Ascending aorta (tissue), 2 donors: Measurements from ENCODE around the gene TMEM167B. TPM values are rescaled to one million over a fixed set of nuclear protein-coding genes. Genes with fewer than 3 reads are reported as not detected.

Experiments
- DNase-seq, 2 donors: peaks; one replicate each; pipeline ENCODE4 v3.0.0-alpha.2; 2019; ENCODE audit warnings: low spot score in 2 of 2
- H3K27ac ChIP-seq, 2 donors: fragments of 200-600 bp; sonication (generic); one replicate each; pipeline ENCODE4 v1.5.1; 2016 to 2017; ENCODE audit warnings: mild to moderate bottlenecking in 1 of 2
- H3K27me3 ChIP-seq: fragments of 200-600 bp; sonication (generic); one replicate; pipeline ENCODE4 v1.5.1; 2017
- H3K36me3 ChIP-seq, 2 donors: fragments of 200-600 bp; sonication (generic); one replicate each; pipeline ENCODE4 v1.5.1; 2016
- H3K4me1 ChIP-seq, 2 donors: fragments of 200-600 bp; sonication (generic); one replicate each; pipeline ENCODE4 v1.5.1; 2016 to 2017; ENCODE audit warnings: mild to moderate bottlenecking in 1 of 2
- H3K4me3 ChIP-seq, 2 donors: fragments of 200-600 bp; sonication (generic); one replicate each; pipeline ENCODE4 v1.5.1; 2016 to 2017; ENCODE audit warnings: mild to moderate bottlenecking in 1 of 2
- H3K9me3 ChIP-seq, 2 donors: fragments of 200-600 bp; sonication (generic); one replicate each; pipeline ENCODE4 v1.5.1; 2016
- CTCF ChIP-seq, 3 experiments: fragments of 200-600 bp in 2 of 3; fragments of 450-650 bp in 1 of 3; sonication (generic) in 2 of 3; IDR thresholded peaks; one replicate each; pipeline ENCODE4 v1.5.1; 2016 to 2019; ENCODE audit warnings: antibody characterized with exemption in 3 of 3, mild to moderate bottlenecking in 1 of 3, moderate library complexity in 1 of 3
- intact Hi-C: fragments of 100-400 bp; cut with DNase I; formaldehyde crosslinking; loops from one replicate; pipeline ENCODE4 v1.15.1; 2023
- total RNA-seq: library from RNA; depleted of rRNA; stranded (reverse); fragments of >200 nt; gene quantifications from one replicate; pipeline ENCODE4 v1.1.0, GENCODE V29; 2016

Gene TMEM167B
- total RNA-seq, 1 donor from 2014 or later: 20.5 TPM

DNA sequence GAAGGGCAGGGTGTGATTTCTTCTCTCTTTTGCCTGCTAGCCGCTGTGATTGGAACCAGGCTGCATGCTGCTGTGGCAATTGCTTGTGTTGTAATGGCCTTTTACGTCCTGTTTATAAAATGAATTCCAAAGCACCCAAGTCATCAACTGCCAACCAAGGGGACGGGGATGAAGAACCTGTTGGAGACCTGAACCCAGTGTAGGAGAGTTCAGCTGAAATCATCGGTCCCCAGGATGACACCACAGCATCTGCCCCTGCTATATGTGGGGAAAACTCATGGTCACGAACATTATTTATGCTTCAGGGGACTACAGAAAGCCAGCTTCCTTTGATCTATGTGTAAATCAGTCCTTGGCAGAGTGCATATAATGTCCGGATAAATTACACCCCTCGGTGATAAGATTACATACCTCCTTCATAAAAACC, 3.8 kb downstream of the TMEM167B start:
- H3K36me3 ChIP-seq: peaks cover 14 to 20% of the 10 kb centered on the region in 2 donors
- no peaks in the 10 kb centered on the region for H3K27me3 ChIP-seq
- no peak overlapping the region for H3K4me3 ChIP-seq
- TF ChIP-seq CTCF (IDR thresholded peaks at IDR 0.05): no peak
- intact Hi-C loops: loop anchor here (5.0 kb wide), 1 partner anchor 52 kb away; the partner anchor contains the start of gene WDR47
- peaks cover 5 to 29% of the 10 kb centered on the region in 2 donors for H3K4me1 ChIP-seq
- H3K9me3 ChIP-seq: no peaks in the 10 kb centered on the region
- H3K27ac ChIP-seq: peak overlapping the region in 1 of 2 donors; percentile 32
- DNase-seq: peak in 1 of 2 donors; percentile 62

GRCh38 chr1:109094871-109095270, 4.3 kb downstream of the TMEM167B start:
- Histone ChIP-seq H3K27ac (peak overlapping the region in 1 of 2 donors; percentile 32), H3K4me1 (peaks cover 5 to 26% of the 10 kb centered on the region in 2 donors), H3K27me3 (no peaks in the 10 kb centered on the region), H3K9me3 (no peaks in the 10 kb centered on the region), H3K4me3 (no peak overlapping the region), H3K36me3 (peaks cover 14 to 20% of the 10 kb centered on the region in 2 donors)
- DNase-seq: no peak
- intact Hi-C loops: loop anchor here (5.0 kb wide), 1 partner anchor 53 kb away; the partner anchor contains the start of gene WDR47
- TF ChIP-seq CTCF (IDR thresholded peaks at IDR 0.05): no peak

DNA sequence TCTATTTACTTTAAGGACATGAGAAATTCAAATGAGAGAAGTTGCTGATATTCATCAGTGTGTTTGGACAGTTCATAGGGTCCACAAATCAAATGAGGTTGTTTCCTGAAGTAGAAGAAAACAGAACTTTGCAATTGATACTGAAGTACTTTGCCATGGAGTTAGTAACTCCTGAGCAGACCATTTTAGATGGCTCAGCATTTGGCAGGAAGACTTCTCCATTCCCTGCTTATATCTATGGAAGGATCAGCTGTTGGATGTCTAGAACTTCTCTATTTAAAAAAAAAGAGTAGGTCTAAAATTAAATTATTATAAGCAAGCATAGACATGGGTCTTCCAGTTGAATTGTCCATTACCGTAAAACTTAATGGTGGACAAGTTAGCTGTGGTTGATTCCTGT, 5.1 kb downstream of the TMEM167B start:
- peaks cover 5 to 22% of the 10 kb centered on the region in 2 donors for H3K4me1 ChIP-seq

GRCh38 chr1:109096120-109096519, 5.6 kb downstream of the TMEM167B start:
- no peak overlapping the region for H3K4me3 ChIP-seq
- intact Hi-C loops: no loop called here
- H3K27me3 ChIP-seq: no peaks in the 10 kb centered on the region
- DNase-seq: no peak
- TF ChIP-seq CTCF (IDR thresholded peaks at IDR 0.05): no peak
- peaks cover 14 to 20% of the 10 kb centered on the region in 2 donors for H3K36me3 ChIP-seq
- H3K4me1 ChIP-seq: peaks cover 5 to 22% of the 10 kb centered on the region in 2 donors
- no peak overlapping the region for H3K27ac ChIP-seq
- no peaks in the 10 kb centered on the region for H3K9me3 ChIP-seq

More for the DNA sequence above, 5.1 kb downstream of the TMEM167B start:
- H3K36me3 ChIP-seq: peaks cover 14 to 20% of the 10 kb centered on the region in 2 donors
- H3K9me3 ChIP-seq: no peaks in the 10 kb centered on the region
- H3K27ac ChIP-seq: no peak overlapping the region
- no peak for TF ChIP-seq CTCF (IDR thresholded peaks at IDR 0.05)
- no peak overlapping the region for H3K4me3 ChIP-seq
- no peaks in the 10 kb centered on the region for H3K27me3 ChIP-seq
- DNase-seq: no peak
- intact Hi-C loops: no loop called here

DNA sequence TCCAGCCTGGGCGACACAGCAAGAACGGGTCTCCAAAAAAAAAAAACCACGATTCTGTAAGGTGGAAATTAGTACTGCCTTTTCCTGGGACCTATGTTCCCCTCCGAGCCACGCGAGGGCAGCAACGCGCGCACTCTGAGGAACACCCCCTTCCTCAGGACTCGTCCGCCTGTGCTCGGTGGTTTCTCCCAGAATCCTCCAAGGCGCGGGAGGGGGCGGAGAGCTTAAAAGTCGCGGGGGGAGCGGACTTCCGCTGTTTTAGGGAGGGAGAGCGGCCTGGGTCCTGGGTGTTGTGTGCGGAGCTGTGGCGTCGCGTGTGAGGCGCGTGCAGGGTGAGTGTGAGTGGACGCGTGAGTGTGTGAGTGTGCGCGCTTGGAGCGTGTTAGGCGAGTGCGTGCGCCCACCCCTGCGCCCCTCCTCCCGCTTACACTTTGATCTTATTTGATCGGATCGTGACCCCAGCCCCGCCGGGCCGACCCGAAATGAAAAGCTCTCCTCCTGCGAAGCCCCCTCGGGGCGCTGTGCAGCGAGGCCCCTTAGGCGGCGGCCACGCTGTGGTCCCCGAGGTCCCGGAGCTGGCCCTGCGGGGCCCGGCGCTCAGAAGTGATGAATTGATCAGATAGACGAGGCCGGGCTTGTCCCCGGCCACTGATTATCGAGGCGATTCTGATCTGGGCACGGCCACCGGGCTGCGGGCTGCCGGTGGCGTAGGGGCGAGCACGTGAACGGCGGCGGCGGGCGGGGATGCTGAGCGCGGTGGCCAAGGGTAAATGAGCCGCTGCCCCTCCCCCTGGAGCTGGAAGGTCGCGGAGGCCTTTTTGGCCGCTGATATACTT, 9.6 kb downstream of the TMEM167B start:
- H3K9me3 ChIP-seq: no peaks in the 10 kb centered on the region
- H3K4me3 ChIP-seq: peak overlapping the region; percentile 79 to 90
- no peaks in the 10 kb centered on the region for H3K27me3 ChIP-seq
- peaks cover 0 to 2% of the 10 kb centered on the region in 2 donors for H3K4me1 ChIP-seq
- no peaks in the 10 kb centered on the region for H3K36me3 ChIP-seq
- TF ChIP-seq CTCF (IDR thresholded peaks at IDR 0.05): peak; percentile 68 to 92 (median 87)
- peak; percentile 87 to 99 for DNase-seq
- H3K27ac ChIP-seq: peak overlapping the region; percentile 96
- intact Hi-C loops: loop anchor here (1.0 to 2.0 kb wide), 3 partner anchors 12 to 57 kb away; partner anchors contain the start of genes TAF13 and WDR47
